PC-9 (cell line): ENCODE results near the gene PITPNM3.

Experiments
- CTCF ChIP-seq: fragments of 200-600 bp; sonication (generic); conservative IDR thresholded peaks from 2 replicates; pipeline ENCODE4 v1.6.1; 2017; ENCODE audit warnings: mixed run types, antibody characterized with exemption, mild to moderate bottlenecking, moderate library complexity
- EZH2 ChIP-seq: fragments of 200-600 bp; sonication (generic); IDR thresholded peaks from 2 replicates; pipeline ENCODE4 v1.8.0; 2017; ENCODE audit warnings: antibody characterized with exemption, low read depth

- TF ChIP-seq CTCF (no peak), EZH2 (no peak)
Measured at GRCh38 chr17:6561446-6561845, 5.1 kb upstream of the PITPNM3 start.
